HG03196 (cell line): ENCODE measurements around the gene CFAP46.
"Not testable (repeated sequence)": the region's sequence is repeated elsewhere in the genome, so short reads cannot be mapped to it uniquely, and the experiment has no call there.

Source experiments
- ATAC-seq: cut with Tn5 transposase; IDR thresholded peaks from one replicate; pipeline ENCODE4 v1.9.1; 2021; ENCODE audit not compliant: unreplicated experiment

The CFAP46 gene

GRCh38 chr10:132847416-132847777 is 95.0 kb downstream of the CFAP46 start:
- no peak for ATAC-seq

GRCh38 chr10:132846631-132847415 is 95.5 kb downstream of the CFAP46 start:
- ATAC-seq = no peak

- ATAC-seq = no peak
Observed at GRCh38 chr10:132845780-132846595, 96.4 kb downstream of the CFAP46 start.

GRCh38 chr10:132845041-132845551 is 97.3 kb downstream of the CFAP46 start:
- ATAC-seq = no peak

- ATAC-seq = no peak
Observed at GRCh38 chr10:132844069-132844809, 98.1 kb downstream of the CFAP46 start.

GRCh38 chr10:132843276-132843675 is 99.1 kb downstream of the CFAP46 start:
- not testable (repeated sequence) for ATAC-seq

GRCh38 chr10:132842397-132842796 is 100.0 kb downstream of the CFAP46 start:
- no peak for ATAC-seq

- no peak for ATAC-seq
Observed at GRCh38 chr10:132841615-132841975, 100.8 kb downstream of the CFAP46 start.

GRCh38 chr10:132840698-132841614 is 101.4 kb downstream of the CFAP46 start:
- no peak for ATAC-seq

- ATAC-seq = no peak
Observed at GRCh38 chr10:132839061-132839460, 103.3 kb downstream of the CFAP46 start.

- ATAC-seq = no peak
Observed at GRCh38 chr10:132838346-132838970, 103.9 kb downstream of the CFAP46 start.

- ATAC-seq = no peak
Observed at GRCh38 chr10:132837905-132838304, 104.5 kb downstream of the CFAP46 start.

GRCh38 chr10:132836832-132837540 is 105.4 kb downstream of the CFAP46 start:
- ATAC-seq = no peak

- ATAC-seq = no peak
Observed at GRCh38 chr10:132836248-132836831, 106.0 kb downstream of the CFAP46 start.

GRCh38 chr10:132835848-132836233 is 106.5 kb downstream of the CFAP46 start:
- ATAC-seq = no peak

GRCh38 chr10:132834891-132835847 is 107.2 kb downstream of the CFAP46 start:
- no peak for ATAC-seq

GRCh38 chr10:132834311-132834761 is 108.0 kb downstream of the CFAP46 start:
- ATAC-seq = no peak
